Activated naive CD4-positive, alpha-beta T cell (primary cell): Measurements from ENCODE around the gene GPR55.

Source experiments
- DNase-seq, 4 experiments: peaks; one replicate each; lab custom pipeline; 2025; lab: John Stamatoyannopoulos, UW

GPR55 gene

GRCh38 chr2:230866756-230867523 is 58.1 kb downstream of the GPR55 start:
- peak in 2 of 4 experiments; percentile 44 to 61 for DNase-seq

GRCh38 chr2:230865766-230866755 is 59.0 kb downstream of the GPR55 start:
- no peak for DNase-seq

GRCh38 chr2:230865307-230865765 is 59.7 kb downstream of the GPR55 start:
- DNase-seq = no peak

- peak in 3 of 4 experiments; percentile 42 to 75 (median 58) for DNase-seq
Observed at GRCh38 chr2:230864605-230865306, 60.3 kb downstream of the GPR55 start, which contains the start of gene ITM2C. Gene ITM2C, plus strand, starts transcription at chr2:230864942. Its CDS starts 84 bp downstream, at chr2:230865026.

GRCh38 chr2:230864122-230864604 is 60.9 kb downstream of the GPR55 start:
- DNase-seq = no peak

GRCh38 chr2:230863442-230864121 is 61.5 kb downstream of the GPR55 start:
- DNase-seq = no peak

- DNase-seq = no peak
Observed at GRCh38 chr2:230863031-230863430, 62.0 kb downstream of the GPR55 start.

- no peak for DNase-seq
Observed at GRCh38 chr2:230862292-230862691, 62.8 kb downstream of the GPR55 start.

- DNase-seq = no peak
Observed at GRCh38 chr2:230861552-230862255, 63.3 kb downstream of the GPR55 start.
